Measurements from ENCODE around the gene VPS8.

The VPS8 gene
- 62.8 to 79.0 (median 65.6) reads per million in 3 donors for total RNA-seq

DNA sequence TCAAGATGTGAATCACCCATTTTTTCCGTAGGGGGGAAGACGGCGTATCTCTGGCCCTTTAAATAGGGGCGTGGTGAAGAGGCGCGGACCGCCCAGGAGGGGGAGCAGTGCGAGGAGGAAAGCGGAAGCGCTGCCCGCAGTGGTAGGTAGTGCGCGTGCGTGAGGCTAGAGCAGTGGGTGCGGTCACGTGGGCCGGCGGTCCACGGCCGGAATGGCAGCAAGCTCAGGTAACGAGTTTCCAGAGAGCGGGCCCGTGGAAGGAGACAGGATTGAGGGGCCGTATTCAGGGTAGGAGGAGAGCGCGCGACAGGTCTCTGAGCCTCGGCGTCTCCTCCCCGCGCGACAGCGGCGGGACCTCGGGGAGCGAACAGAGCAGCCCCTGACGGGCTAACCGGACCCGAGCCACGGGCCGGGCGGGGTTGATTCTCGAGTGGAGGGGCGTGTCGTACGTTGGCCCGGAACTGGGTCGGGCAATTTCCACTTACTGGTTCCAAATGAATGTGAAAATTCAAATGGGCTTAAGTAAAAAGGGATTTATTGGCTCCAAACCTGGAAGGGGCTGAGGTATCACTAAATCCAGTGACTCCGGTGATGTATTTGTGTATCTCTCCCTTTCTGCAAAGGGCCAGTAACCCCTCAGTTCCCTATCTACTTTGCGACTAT lies at the start of gene VPS8:
VPS8 (plus strand) TSS at position 168 of the 663 bp plus-strand sequence. CDS start 12,467 bp downstream, outside the sequence.
- Histone ChIP-seq H3K4me3 (ENCODE audit: insufficient read depth, low read depth, low read length, poor library complexity, severe bottlenecking) (peak within 1 kb of the TSS; percentile 95), H3K4me1 (ENCODE audit: control insufficient read depth, insufficient read depth, low read length, poor library complexity, severe bottlenecking) (peaks cover 8% of the 10 kb centered on the region), H3K36me3 (ENCODE audit: control insufficient read depth, insufficient read depth, low read length) (no peaks in the 10 kb centered on the region), H3K27ac (ENCODE audit: insufficient read depth, low read length, poor library complexity, severe bottlenecking) (peak within 1 kb of the TSS; percentile 84), H3K27me3 (replicated peaks; ENCODE audit: control insufficient read depth, insufficient read depth, low read length, poor library complexity, severe bottlenecking) (no peaks in the 10 kb centered on the region), H3K9me3 (ENCODE audit: control insufficient read depth, low read length) (no peaks in the 10 kb centered on the region)
- DNase-seq, result peak; percentile 92 to 95 (median 93)

DNA sequence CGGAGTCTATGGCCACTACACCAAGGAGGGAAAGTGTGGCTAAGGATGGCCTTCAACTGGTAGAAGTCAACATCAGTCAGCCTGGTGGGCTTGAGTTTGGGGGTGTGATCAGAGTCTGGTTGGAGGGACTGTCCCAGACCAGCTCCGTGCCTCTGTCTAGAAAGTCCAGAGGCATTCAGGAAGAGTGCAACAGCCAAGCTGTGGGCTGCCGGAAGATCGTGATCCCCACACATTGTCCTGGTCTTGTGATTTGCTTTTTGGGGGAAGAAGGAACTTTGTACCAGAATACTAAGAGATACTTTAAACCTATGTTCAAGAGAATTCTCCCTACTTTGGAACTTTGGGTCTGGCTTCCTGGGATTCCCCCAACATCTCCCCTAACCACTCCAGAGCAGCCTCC lies 47.8 kb upstream of the VPS8 start:
- Histone ChIP-seq H3K4me3 (ENCODE audit: insufficient read depth, low read depth, low read length, poor library complexity, severe bottlenecking) (no peak overlapping the region), H3K9me3 (ENCODE audit: control insufficient read depth, low read length) (no peaks in the 10 kb centered on the region), H3K4me1 (ENCODE audit: control insufficient read depth, insufficient read depth, low read length, poor library complexity, severe bottlenecking) (no peaks in the 10 kb centered on the region), H3K36me3 (ENCODE audit: control insufficient read depth, insufficient read depth, low read length) (no peaks in the 10 kb centered on the region), H3K27ac (ENCODE audit: insufficient read depth, low read length, poor library complexity, severe bottlenecking) (no peak overlapping the region), H3K27me3 (replicated peaks; ENCODE audit: control insufficient read depth, insufficient read depth, low read length, poor library complexity, severe bottlenecking) (no peaks in the 10 kb centered on the region)
- DNase-seq, result no peak

- DNase-seq, result no peak
- Histone ChIP-seq H3K4me3 (ENCODE audit: insufficient read depth, low read depth, low read length, poor library complexity, severe bottlenecking) (no peak overlapping the region), H3K9me3 (ENCODE audit: control insufficient read depth, low read length) (no peaks in the 10 kb centered on the region), H3K27me3 (replicated peaks; ENCODE audit: control insufficient read depth, insufficient read depth, low read length, poor library complexity, severe bottlenecking) (no peaks in the 10 kb centered on the region), H3K27ac (ENCODE audit: insufficient read depth, low read length, poor library complexity, severe bottlenecking) (no peak overlapping the region), H3K36me3 (ENCODE audit: control insufficient read depth, insufficient read depth, low read length) (no peaks in the 10 kb centered on the region), H3K4me1 (ENCODE audit: control insufficient read depth, insufficient read depth, low read length, poor library complexity, severe bottlenecking) (no peaks in the 10 kb centered on the region)
Measured at GRCh38 chr3:184765047-184765729, 46.8 kb upstream of the VPS8 start.

DNA sequence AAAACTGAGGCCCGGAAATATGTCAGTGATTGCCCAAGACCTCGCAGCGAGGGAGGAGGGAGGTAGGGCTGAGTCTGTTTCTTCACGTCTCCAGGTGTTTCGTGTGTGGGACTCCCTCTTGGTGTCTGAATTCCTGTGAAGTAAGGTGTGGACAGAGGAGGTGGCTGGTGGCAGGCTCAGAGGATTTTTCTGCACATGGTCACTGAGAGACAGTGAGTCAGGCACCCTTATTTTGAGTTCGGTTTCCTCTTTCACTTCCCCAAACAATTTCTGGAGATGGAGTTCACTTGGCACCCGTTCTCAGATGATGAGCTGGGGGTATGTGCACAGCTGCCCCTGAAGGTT lies 46.3 kb upstream of the VPS8 start:
- DNase-seq, result no peak
- H3K4me3 ChIP-seq (ENCODE audit: insufficient read depth, low read depth, low read length, poor library complexity, severe bottlenecking), result no peak overlapping the region
- no peak overlapping the region for H3K27ac ChIP-seq (ENCODE audit: insufficient read depth, low read length, poor library complexity, severe bottlenecking)
- H3K36me3 ChIP-seq (ENCODE audit: control insufficient read depth, insufficient read depth, low read length), result no peaks in the 10 kb centered on the region
- H3K4me1 ChIP-seq (ENCODE audit: control insufficient read depth, insufficient read depth, low read length, poor library complexity, severe bottlenecking), result no peaks in the 10 kb centered on the region
- no peaks in the 10 kb centered on the region for H3K27me3 ChIP-seq (replicated peaks; ENCODE audit: control insufficient read depth, insufficient read depth, low read length, poor library complexity, severe bottlenecking)
- H3K9me3 ChIP-seq (ENCODE audit: control insufficient read depth, low read length), result no peaks in the 10 kb centered on the region

DNA sequence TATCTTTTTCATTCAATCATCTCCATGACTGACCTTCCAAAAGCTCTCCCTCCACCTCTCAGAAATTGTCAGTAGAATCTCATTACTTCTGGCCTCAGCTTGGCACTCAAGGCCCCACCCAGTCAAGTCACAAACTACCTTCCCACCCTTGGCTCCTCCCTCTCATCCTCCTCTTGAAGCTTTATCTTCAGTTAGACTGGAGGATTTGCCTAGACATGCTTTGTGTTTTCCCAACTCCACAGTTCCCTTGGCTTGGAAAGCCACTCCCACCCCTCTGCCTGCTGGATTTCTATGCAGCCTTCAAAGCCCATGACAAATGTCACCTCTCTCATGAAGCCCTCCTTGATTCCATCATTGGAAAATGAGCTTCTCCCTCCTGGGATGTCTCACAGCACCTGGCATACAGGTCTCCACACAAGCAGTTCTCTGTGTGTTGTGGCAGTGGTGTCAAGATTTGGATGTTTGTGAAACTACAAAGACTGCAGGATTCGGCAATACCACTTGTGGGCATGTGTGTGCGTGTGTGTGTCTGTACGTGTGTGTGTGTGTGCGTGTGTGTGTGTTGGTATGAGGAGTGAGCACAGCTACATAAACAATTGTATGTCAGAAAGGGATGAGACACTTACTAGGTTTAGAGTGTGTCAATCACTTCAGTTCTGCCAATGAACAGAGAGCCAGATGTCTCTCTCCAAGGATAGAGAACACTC lies 45.3 kb upstream of the VPS8 start:
- Histone ChIP-seq H3K27ac (ENCODE audit: insufficient read depth, low read length, poor library complexity, severe bottlenecking) (no peak overlapping the region), H3K4me1 (ENCODE audit: control insufficient read depth, insufficient read depth, low read length, poor library complexity, severe bottlenecking) (no peaks in the 10 kb centered on the region), H3K27me3 (replicated peaks; ENCODE audit: control insufficient read depth, insufficient read depth, low read length, poor library complexity, severe bottlenecking) (no peaks in the 10 kb centered on the region), H3K9me3 (ENCODE audit: control insufficient read depth, low read length) (no peaks in the 10 kb centered on the region), H3K4me3 (ENCODE audit: insufficient read depth, low read depth, low read length, poor library complexity, severe bottlenecking) (no peak overlapping the region), H3K36me3 (ENCODE audit: control insufficient read depth, insufficient read depth, low read length) (no peaks in the 10 kb centered on the region)
- DNase-seq, result no peak

- DNase-seq, result no peak
- Histone ChIP-seq H3K36me3 (ENCODE audit: control insufficient read depth, insufficient read depth, low read length) (no peaks in the 10 kb centered on the region), H3K27ac (ENCODE audit: insufficient read depth, low read length, poor library complexity, severe bottlenecking) (no peak overlapping the region), H3K4me3 (ENCODE audit: insufficient read depth, low read depth, low read length, poor library complexity, severe bottlenecking) (no peak overlapping the region), H3K4me1 (ENCODE audit: control insufficient read depth, insufficient read depth, low read length, poor library complexity, severe bottlenecking) (no peaks in the 10 kb centered on the region), H3K9me3 (ENCODE audit: control insufficient read depth, low read length) (no peaks in the 10 kb centered on the region), H3K27me3 (replicated peaks; ENCODE audit: control insufficient read depth, insufficient read depth, low read length, poor library complexity, severe bottlenecking) (no peaks in the 10 kb centered on the region)
Measured at GRCh38 chr3:184767377-184767776, 44.6 kb upstream of the VPS8 start.

DNA sequence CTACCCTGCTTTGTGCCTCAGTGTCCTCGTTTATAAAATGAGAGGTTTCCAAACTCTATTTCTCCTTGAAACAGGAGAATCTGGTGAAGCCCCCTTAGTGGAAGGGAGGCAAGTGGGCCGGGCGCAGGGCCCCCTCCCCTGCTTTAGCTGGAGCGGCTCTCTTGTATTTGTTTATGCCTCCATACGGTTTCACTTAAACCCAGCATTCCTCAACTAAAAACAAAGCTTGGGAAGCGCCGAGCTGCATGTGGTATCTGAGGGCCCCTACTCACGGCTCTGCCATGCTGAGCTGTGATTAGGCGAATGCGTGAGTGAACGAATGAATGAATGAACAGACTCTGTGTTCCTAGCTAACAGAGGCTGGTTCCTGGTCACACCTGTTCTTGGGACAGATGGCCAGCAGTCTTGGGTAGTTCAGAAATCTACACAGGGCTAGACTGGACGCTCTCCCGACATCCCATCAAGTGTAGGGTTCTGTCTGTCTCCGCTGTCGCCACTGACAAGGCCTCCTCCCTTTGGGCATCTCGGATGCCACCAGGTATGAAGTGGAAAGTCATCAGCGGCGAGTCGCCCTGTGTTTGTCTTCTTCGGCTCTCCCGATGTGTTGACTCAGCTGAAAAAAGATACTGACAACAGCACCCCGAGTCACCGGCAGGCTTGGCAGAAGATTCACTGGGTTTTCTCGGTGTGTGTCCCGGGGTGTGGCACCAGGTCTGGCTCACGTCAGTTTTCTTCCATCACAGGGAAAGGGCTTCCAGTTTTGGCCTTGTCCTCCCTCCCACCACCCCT lies 42.4 kb upstream of the VPS8 start:
- H3K27ac ChIP-seq (ENCODE audit: insufficient read depth, low read length, poor library complexity, severe bottlenecking), result no peak overlapping the region
- H3K4me3 ChIP-seq (ENCODE audit: insufficient read depth, low read depth, low read length, poor library complexity, severe bottlenecking), result no peak overlapping the region
- DNase-seq, result no peak
- H3K36me3 ChIP-seq (ENCODE audit: control insufficient read depth, insufficient read depth, low read length), result no peaks in the 10 kb centered on the region
- H3K9me3 ChIP-seq (ENCODE audit: control insufficient read depth, low read length), result no peaks in the 10 kb centered on the region
- H3K4me1 ChIP-seq (ENCODE audit: control insufficient read depth, insufficient read depth, low read length, poor library complexity, severe bottlenecking), result no peaks in the 10 kb centered on the region
- H3K27me3 ChIP-seq (replicated peaks; ENCODE audit: control insufficient read depth, insufficient read depth, low read length, poor library complexity, severe bottlenecking), result no peaks in the 10 kb centered on the region

DNA sequence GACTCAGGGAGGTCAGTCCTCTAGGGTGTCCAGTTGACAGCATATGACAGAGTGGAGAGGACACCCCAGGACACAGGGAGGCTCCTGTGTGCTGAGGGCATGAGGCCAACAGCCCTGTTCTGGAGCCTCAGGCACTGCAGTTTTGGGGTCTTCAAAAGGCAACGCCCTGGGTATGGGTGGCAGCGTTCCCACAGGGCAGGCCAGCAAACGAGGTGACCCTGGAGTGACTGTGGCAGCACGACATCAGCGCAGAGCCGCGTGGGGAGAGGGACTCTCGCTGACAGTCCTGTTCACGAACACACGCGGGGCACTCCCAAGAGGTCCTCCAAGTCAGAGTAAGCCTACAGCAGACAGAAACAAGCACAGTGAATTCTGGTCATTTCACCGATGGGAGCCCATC lies 41.4 kb upstream of the VPS8 start:
- Histone ChIP-seq H3K9me3 (ENCODE audit: control insufficient read depth, low read length) (no peaks in the 10 kb centered on the region), H3K4me3 (ENCODE audit: insufficient read depth, low read depth, low read length, poor library complexity, severe bottlenecking) (no peak overlapping the region), H3K27ac (ENCODE audit: insufficient read depth, low read length, poor library complexity, severe bottlenecking) (no peak overlapping the region), H3K27me3 (replicated peaks; ENCODE audit: control insufficient read depth, insufficient read depth, low read length, poor library complexity, severe bottlenecking) (no peaks in the 10 kb centered on the region), H3K4me1 (ENCODE audit: control insufficient read depth, insufficient read depth, low read length, poor library complexity, severe bottlenecking) (no peaks in the 10 kb centered on the region), H3K36me3 (ENCODE audit: control insufficient read depth, insufficient read depth, low read length) (no peaks in the 10 kb centered on the region)
- no peak for DNase-seq

DNA sequence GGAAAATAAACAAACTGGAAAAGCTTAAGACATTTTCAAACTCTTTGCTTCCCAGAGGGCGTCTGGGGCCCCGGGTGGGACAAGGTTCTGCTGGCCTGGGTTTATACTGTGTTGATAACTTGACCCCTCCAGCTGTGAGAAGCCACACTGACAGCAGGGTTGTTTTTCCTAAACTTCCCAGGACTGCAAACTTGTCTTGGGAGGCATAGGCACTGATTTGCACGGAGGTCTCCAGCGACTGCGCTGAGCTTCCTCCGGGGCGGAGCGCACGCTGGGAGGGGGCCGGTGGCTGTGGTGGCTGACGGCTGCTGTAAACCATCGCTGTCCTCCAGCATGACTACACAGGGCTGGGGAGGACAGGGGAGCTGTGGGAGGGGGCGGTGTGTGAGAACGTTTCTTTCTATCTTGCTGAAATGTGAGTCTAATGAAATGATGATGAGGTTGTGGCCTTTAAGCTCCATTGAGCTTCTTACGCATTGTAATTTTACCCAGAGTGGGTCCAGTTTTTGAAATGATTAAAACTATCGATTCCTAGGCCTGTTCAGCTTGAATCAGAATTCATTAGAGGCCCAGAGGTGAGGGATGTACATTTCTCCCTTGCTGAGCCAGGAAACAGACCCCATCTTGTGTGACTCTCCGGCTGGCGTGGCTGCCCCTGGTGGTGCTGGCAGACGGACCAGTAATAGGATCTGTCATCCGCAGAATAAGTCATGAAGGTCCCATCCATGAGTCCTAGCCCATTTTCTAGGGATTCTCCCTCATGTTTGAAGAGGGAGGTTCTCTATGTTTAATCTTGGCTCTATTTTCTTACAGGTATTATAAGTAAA lies 40.5 kb upstream of the VPS8 start:
- Histone ChIP-seq H3K27me3 (replicated peaks; ENCODE audit: control insufficient read depth, insufficient read depth, low read length, poor library complexity, severe bottlenecking) (no peaks in the 10 kb centered on the region), H3K27ac (ENCODE audit: insufficient read depth, low read length, poor library complexity, severe bottlenecking) (no peak overlapping the region), H3K4me3 (ENCODE audit: insufficient read depth, low read depth, low read length, poor library complexity, severe bottlenecking) (no peak overlapping the region), H3K36me3 (ENCODE audit: control insufficient read depth, insufficient read depth, low read length) (no peaks in the 10 kb centered on the region), H3K9me3 (ENCODE audit: control insufficient read depth, low read length) (no peaks in the 10 kb centered on the region), H3K4me1 (ENCODE audit: control insufficient read depth, insufficient read depth, low read length, poor library complexity, severe bottlenecking) (no peaks in the 10 kb centered on the region)
- no peak for DNase-seq

Data from effector memory CD4-positive, alpha-beta T cell (primary cell).